ENCODE results near the gene AQP12A.

GRCh38 chr2:240717681-240718581 lies 26.3 kb downstream of the AQP12A start:
- TF ChIP-seq CTCF (IDR thresholded peaks at IDR 0.05): no peak
- no peak for TF ChIP-seq POLR2A (IDR thresholded peaks at IDR 0.05)

Data from uterus (tissue), 2 donors.